ENCODE results near the gene PDP2. TPM values are rescaled to one million over a fixed set of nuclear protein-coding genes. Genes with fewer than 3 reads are reported as not detected.

PDP2 gene
- total RNA-seq, 1 donor from 2014 or later: 2.4 TPM

- DNase-seq (ENCODE audit: low read depth): no peak
- H3K4me3 ChIP-seq (ENCODE audit: low read depth, low read length): peak overlapping the region; percentile 69
- TF ChIP-seq CTCF (conservative IDR thresholded peaks at IDR 0.05; ENCODE audit: low read depth, low read length): no peak
Measured at GRCh38 chr16:66923247-66923731, 43.0 kb downstream of the PDP2 start.

- DNase-seq (ENCODE audit: low read depth): no peak
- peak overlapping the region; percentile 69 for H3K4me3 ChIP-seq (ENCODE audit: low read depth, low read length)
- TF ChIP-seq CTCF (conservative IDR thresholded peaks at IDR 0.05; ENCODE audit: low read depth, low read length): no peak
Measured at GRCh38 chr16:66923866-66924265, 43.6 kb downstream of the PDP2 start.

- DNase-seq (ENCODE audit: low read depth): no peak
- TF ChIP-seq CTCF (conservative IDR thresholded peaks at IDR 0.05; ENCODE audit: low read depth, low read length): peak; percentile 44
- peak overlapping the region; percentile 69 for H3K4me3 ChIP-seq (ENCODE audit: low read depth, low read length)
Measured at GRCh38 chr16:66924527-66925321, 44.4 kb downstream of the PDP2 start.

GRCh38 chr16:66925322-66925840 is 45.1 kb downstream of the PDP2 start, which contains the start of gene RRAD:
Gene RRAD, minus strand, starts transcription at chr16:66925535. Its CDS starts 356 bp downstream, at chr16:66925179.
- no peak for DNase-seq (ENCODE audit: low read depth)
- TF ChIP-seq CTCF (conservative IDR thresholded peaks at IDR 0.05; ENCODE audit: low read depth, low read length): no peak
- H3K4me3 ChIP-seq (ENCODE audit: low read depth, low read length): peak within 1 kb of the TSS; percentile 69

GRCh38 chr16:66926171-66926947 is 46.0 kb downstream of the PDP2 start:
- no peak for DNase-seq (ENCODE audit: low read depth)
- H3K4me3 ChIP-seq (ENCODE audit: low read depth, low read length): no peak overlapping the region
- TF ChIP-seq CTCF (conservative IDR thresholded peaks at IDR 0.05; ENCODE audit: low read depth, low read length): no peak

GRCh38 chr16:66926961-66927436 is 46.7 kb downstream of the PDP2 start:
- H3K4me3 ChIP-seq (ENCODE audit: low read depth, low read length): no peak overlapping the region
- DNase-seq (ENCODE audit: low read depth): peak; percentile 83
- TF ChIP-seq CTCF (conservative IDR thresholded peaks at IDR 0.05; ENCODE audit: low read depth, low read length): peak; percentile 20
